HepG2 (cell line): ENCODE measurements around the gene PCYT2. TPM values are rescaled to one million over a fixed set of nuclear protein-coding genes. Genes with fewer than 3 reads are reported as not detected.

ENCODE experiments used
- ARID4A ChIP-seq: sonication (generic); formaldehyde crosslinking; IDR thresholded peaks from 2 replicates; pipeline ENCODE4 v1.5.0; 2020; ENCODE audit warnings: mild to moderate bottlenecking, missing genetic modification reagents, borderline replicate concordance
- E2F2 ChIP-seq: sonication (generic); formaldehyde crosslinking; IDR thresholded peaks from 2 replicates; pipeline ENCODE4 v1.4.0; 2020; ENCODE audit warnings: missing genetic modification reagents, borderline replicate concordance
- GLMP ChIP-seq: sonication (generic); formaldehyde crosslinking; IDR thresholded peaks from 2 replicates; pipeline ENCODE4 v1.9.0; 2021; ENCODE audit warnings: missing genetic modification reagents, mild to moderate bottlenecking, borderline replicate concordance
- HBP1 ChIP-seq: IDR thresholded peaks from 2 replicates; pipeline ENCODE4 v1.6.1; 2016; ENCODE audit warnings: low read depth, control low read depth
- JDP2 ChIP-seq: sonication (generic); formaldehyde crosslinking; IDR thresholded peaks from 2 replicates; pipeline ENCODE4 v1.8.1; 2022; ENCODE audit warnings: missing genetic modification reagents, borderline replicate concordance
- KDM4B ChIP-seq: sonication (generic); formaldehyde crosslinking; IDR thresholded peaks from 2 replicates; pipeline ENCODE4 v1.4.0; 2020; ENCODE audit warnings: missing genetic modification reagents
- MATR3 ChIP-seq: sonication (generic); formaldehyde crosslinking; IDR thresholded peaks from 2 replicates; pipeline ENCODE4 v1.4.0; 2020; ENCODE audit warnings: missing genetic modification reagents
- MED1 ChIP-seq: sonication (generic); formaldehyde crosslinking; IDR thresholded peaks from 2 replicates; pipeline ENCODE4 v1.4.0; 2020; ENCODE audit warnings: missing genetic modification reagents
- NR2C2 ChIP-seq: sonication (generic); formaldehyde crosslinking; IDR thresholded peaks from 2 replicates; pipeline ENCODE4 v1.4.0; 2020; ENCODE audit warnings: missing genetic modification reagents, mild to moderate bottlenecking, moderate library complexity, borderline replicate concordance
- SSRP1 ChIP-seq: IDR thresholded peaks from 2 replicates; pipeline ENCODE4 v1.6.1; 2016; ENCODE audit warnings: control low read depth
- THAP7 ChIP-seq: sonication (generic); formaldehyde crosslinking; IDR thresholded peaks from 2 replicates; pipeline ENCODE4 v1.8.1; 2023; ENCODE audit warnings: mild to moderate bottlenecking, missing genetic modification reagents
- ZNF687 ChIP-seq: sonication (generic); formaldehyde crosslinking; IDR thresholded peaks from 2 replicates; pipeline ENCODE4 v1.5.1; 2020; ENCODE audit warnings: mild to moderate bottlenecking, missing genetic modification reagents, moderate library complexity
- ZNF782 ChIP-seq: sonication (generic); formaldehyde crosslinking; IDR thresholded peaks from 2 replicates; pipeline ENCODE4 v1.4.0; 2020; ENCODE audit warnings: missing genetic modification reagents, mild to moderate bottlenecking, borderline replicate concordance
- ZNF792 ChIP-seq: IDR thresholded peaks from 2 replicates; pipeline ENCODE4 v1.6.1; 2016
- ZNF816 ChIP-seq: sonication (generic); formaldehyde crosslinking; IDR thresholded peaks from 2 replicates; pipeline ENCODE4 v1.8.0; 2022; ENCODE audit warnings: missing genetic modification reagents, mild to moderate bottlenecking, borderline replicate concordance
- polyA plus RNA-seq, 8 experiments: library from polyadenylated mRNA; depleted of rRNA in 3 of 8; stranded (reverse) in 7 of 8; unstranded in 1 of 8; fragments of >200 nt; fragmentation: Illumina TruSeq in 4 of 8; extraction: Trizol in 4 of 8; gene quantifications; 2 replicates each; pipeline versions ENCODE4 v1.2.1 to v1.2.3, GENCODE V29; 2011 to 2016; ENCODE audit warnings: low read depth in 4 of 8, missing spikeins in 1 of 8, mixed read lengths in 1 of 8; ENCODE audit not compliant: insufficient read depth in 1 of 8
- total RNA-seq, 5 experiments: library from RNA; depleted of rRNA; stranded (reverse); fragments of >200 nt; fragmentation: Illumina TruSeq; extraction: Trizol; gene quantifications; 2 replicates each; pipeline ENCODE4 v1.2.3, GENCODE V29; 2016; ENCODE audit warnings: low read depth in 1 of 5

PCYT2 gene
- total and polyA plus RNA-seq, 2 of the 13 experiments (the other 11 are each of a cell fraction or from before 2014, with no cell fraction given), result 147 to 297 TPM

- TF ChIP-seq ZNF782 (CRISPR knock-in tag), result no peak
- no peak for TF ChIP-seq MATR3
- TF ChIP-seq ZNF792 (CRISPR knock-in tag), result no peak
- no peak for TF ChIP-seq HBP1 (CRISPR knock-in tag)
- 0 out of 2 replicates have a peak, but pooled peaks have one; percentile 62 for TF ChIP-seq THAP7 (CRISPR knock-in tag)
- no peak for TF ChIP-seq JDP2 (CRISPR knock-in tag)
- TF ChIP-seq KDM4B, result no peak
- TF ChIP-seq SSRP1 (CRISPR knock-in tag), result no peak
- TF ChIP-seq MED1 (CRISPR knock-in tag), result no peak
- peak; percentile 30; the same call in 1 of the 2 replicates for TF ChIP-seq ARID4A (CRISPR knock-in tag)
- TF ChIP-seq E2F2 (CRISPR knock-in tag), result no peak
- peak; percentile 35 for TF ChIP-seq ZNF687 (CRISPR knock-in tag)
- no peak for TF ChIP-seq GLMP
- TF ChIP-seq NR2C2, result no peak
- no peak for TF ChIP-seq ZNF816 (CRISPR knock-in tag)
Measured at GRCh38 chr17:81906476-81907218, 4.6 kb downstream of the PCYT2 start (continued).
